ENCODE results near the gene DIPK2A.

DNA sequence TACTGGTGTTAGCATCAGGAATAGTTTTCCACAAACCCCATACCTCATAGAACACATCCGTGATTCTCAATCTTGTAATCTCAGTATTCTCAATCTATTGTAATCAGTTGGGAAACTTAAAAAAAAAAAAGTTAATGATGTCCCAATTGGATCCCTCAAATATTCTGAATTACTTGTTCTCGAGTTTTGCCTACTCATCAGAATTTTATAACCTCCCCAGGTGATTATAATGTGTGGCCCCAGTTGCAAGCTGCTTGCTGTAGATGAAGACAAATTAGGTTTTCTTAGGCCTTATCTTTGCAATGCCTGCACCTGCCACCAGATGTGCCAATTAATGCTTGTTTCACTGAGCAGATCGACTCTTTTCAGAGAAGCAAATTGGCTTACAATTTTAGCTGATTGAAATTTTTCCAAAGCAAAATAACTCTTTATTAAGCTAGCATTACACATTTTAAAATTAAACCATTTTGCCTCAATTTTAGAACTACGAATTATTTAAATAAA is 19.0 kb upstream of the DIPK2A start:
- TF ChIP-seq CTCF (IDR thresholded peaks at IDR 0.05 in 8 of 11, conservative IDR thresholded peaks at IDR 0.05 in 3 of 11) (no peak), POLR2A (IDR thresholded peaks at IDR 0.05) (no peak)
